HEK293 (cell line): Measurements from ENCODE around the gene SBK2.

Experiments used
- CTCF ChIA-PET: fragments of 350-600 bp; formaldehyde crosslinking; extraction: SDS; loops from one replicate; lab custom pipeline; 2021; ENCODE audit warnings: antibody characterized with exemption; lab: Yijun Ruan, JAX
- POLR2A ChIA-PET: fragments of 300-600 bp; formaldehyde crosslinking; extraction: SDS; loops from one replicate; lab custom pipeline; 2020; ENCODE audit warnings: antibody characterized with exemption, inconsistent platforms; lab: Yijun Ruan, JAX
- H3K27ac ChIP-seq: fragments of 200-500 bp; sonication (Bioruptor generic); 2 replicates; pipeline ENCODE4 v1.5.1; 2014; ENCODE audit warnings: low read depth, low read length, control low read depth, inconsistent platforms; ENCODE audit errors: extremely low read depth
- H3K36me3 ChIP-seq, 2 experiments: fragments of 200-500 bp in 1 of 2; sonication (Bioruptor generic) in 1 of 2; 1 replicate in 1 of 2; 2 replicates in 1 of 2; pipeline ENCODE4 v1.5.1; 2014 to 2017; ENCODE audit warnings: inconsistent platforms in 2 of 2, low read length in 2 of 2; ENCODE audit not compliant: control insufficient read depth in 2 of 2, insufficient read depth in 1 of 2
- H3K4me1 ChIP-seq: fragments of 200-500 bp; sonication (Bioruptor generic); 2 replicates; pipeline ENCODE4 v1.5.1; 2014; ENCODE audit warnings: mild to moderate bottlenecking, low read length, inconsistent platforms; ENCODE audit not compliant: control insufficient read depth, insufficient read depth
- H3K4me3 ChIP-seq: 2 replicates; pipeline ENCODE4 v1.5.1; 2011; ENCODE audit warnings: low read depth, mild to moderate bottlenecking, control low read depth, low read length, moderate library complexity
- H3K9me3 ChIP-seq: fragments of 200-500 bp; sonication (Bioruptor generic); 2 replicates; pipeline ENCODE4 v1.5.1; 2014; ENCODE audit warnings: low read depth, low read length, inconsistent platforms; ENCODE audit not compliant: control insufficient read depth, insufficient read depth
- BCL11B ChIP-seq: fragments of 450-650 bp; formaldehyde crosslinking; IDR thresholded peaks from 2 replicates; pipeline ENCODE4 v1.5.1; 2016; ENCODE audit warnings: low read depth, missing biosample characterization, missing genetic modification characterization
- KLF9 ChIP-seq: fragments of 450-650 bp; formaldehyde crosslinking; IDR thresholded peaks from 2 replicates; pipeline ENCODE4 v1.5.1; 2016; ENCODE audit warnings: missing biosample characterization, missing genetic modification characterization, low read depth
- SCRT1 ChIP-seq: fragments of 450-650 bp; formaldehyde crosslinking; IDR thresholded peaks from 2 replicates; pipeline ENCODE4 v1.5.1; 2016; ENCODE audit warnings: missing biosample characterization, missing genetic modification characterization, borderline replicate concordance
- SCRT2 ChIP-seq: fragments of 450-650 bp; formaldehyde crosslinking; IDR thresholded peaks from 2 replicates; pipeline ENCODE4 v1.5.1; 2016; ENCODE audit warnings: missing biosample characterization, missing genetic modification characterization
- ZFP3 ChIP-seq: fragments of 450-650 bp; formaldehyde crosslinking; IDR thresholded peaks from 2 replicates; pipeline ENCODE4 v1.5.1; 2016; ENCODE audit warnings: low read depth, missing biosample characterization, missing genetic modification characterization
- ZFP37 ChIP-seq: fragments of 450-650 bp; formaldehyde crosslinking; IDR thresholded peaks from 2 replicates; pipeline ENCODE4 v1.5.1; 2016; ENCODE audit warnings: missing biosample characterization, missing genetic modification characterization
- ZNF394 ChIP-seq: fragments of 450-650 bp; formaldehyde crosslinking; IDR thresholded peaks from 2 replicates; pipeline ENCODE4 v1.5.1; 2016; ENCODE audit warnings: missing biosample characterization, missing genetic modification characterization, mild to moderate bottlenecking, moderate library complexity, borderline replicate concordance
- ZNF544 ChIP-seq: fragments of 450-650 bp; formaldehyde crosslinking; IDR thresholded peaks from 2 replicates; pipeline ENCODE4 v1.5.0; 2017; ENCODE audit warnings: missing biosample characterization, missing genetic modification characterization
- ZNF561 ChIP-seq: fragments of 450-650 bp; IDR thresholded peaks from 2 replicates; pipeline ENCODE4 v1.5.1; 2018; ENCODE audit warnings: missing biosample characterization, missing genetic modification characterization, borderline replicate concordance
- ZNF600 ChIP-seq: fragments of 450-650 bp; formaldehyde crosslinking; IDR thresholded peaks from 2 replicates; pipeline ENCODE4 v1.5.1; 2016; ENCODE audit warnings: missing biosample characterization, missing genetic modification characterization
- ZNF704 ChIP-seq: fragments of 450-650 bp; formaldehyde crosslinking; IDR thresholded peaks from 2 replicates; pipeline ENCODE4 v1.5.1; 2016; ENCODE audit warnings: missing biosample characterization, missing genetic modification characterization
- ZNF76 ChIP-seq: fragments of 450-650 bp; formaldehyde crosslinking; IDR thresholded peaks from 2 replicates; pipeline ENCODE4; 2016; ENCODE audit warnings: low read depth, missing biosample characterization, missing genetic modification characterization, borderline replicate concordance
- TF ChIP-seq, protein P1 (sequence below): fragments of 450-650 bp; formaldehyde crosslinking; IDR thresholded peaks from 2 replicates; pipeline ENCODE4 v1.5.1; 2016; ENCODE audit warnings: missing biosample characterization, missing genetic modification characterization
- TF ChIP-seq, protein P2 (sequence below): fragments of 450-650 bp; formaldehyde crosslinking; IDR thresholded peaks from 2 replicates; pipeline ENCODE4 v1.5.1; 2016; ENCODE audit warnings: missing biosample characterization, missing genetic modification characterization

SBK2 gene

GRCh38 chr19:55482967-55483705, 53.8 kb downstream of the SBK2 start:
- Histone ChIP-seq H3K36me3 (peaks cover 0 to 9% of the 10 kb centered on the region in 2 experiments; a peak in 1 of 3 replicates), H3K4me1 (peaks cover 23% of the 10 kb centered on the region)
- ChIA-PET POLR2A (interaction anchor here (1.0 kb wide), 1 partner anchor 21 kb away, joined by 4 read pairs; no protein-coding TSS in a partner anchor), CTCF (interaction anchor here (0.8 to 2.1 kb wide), 2 partner anchors 15 to 21 kb away, joined by 5 to 16 read pairs; no protein-coding TSS in a partner anchor)
- TF ChIP-seq ZFP3 = no peak
- TF ChIP-seq ZNF600 (tag by site-specific recombination) = peak; percentile 58; the same call in 1 of the 2 replicates
- TF ChIP-seq, all 188 proteins: peak for 1
- Histone ChIP-seq H3K27ac (no peak overlapping the region), H3K9me3 (no peaks in the 10 kb centered on the region), H3K4me3 (no peak overlapping the region)

- H3K4me3 ChIP-seq = no peak overlapping the region
- no peaks in the 10 kb centered on the region for H3K9me3 ChIP-seq
- no peak for TF ChIP-seq ZFP37
- peak; percentile 67; the same call in 1 of the 2 replicates for TF ChIP-seq SCRT1 (tag by site-specific recombination)
- TF ChIP-seq SCRT2 (tag by site-specific recombination) = peak; percentile 61; the same call in 1 of the 2 replicates
- H3K36me3 ChIP-seq = peaks cover 0 to 9% of the 10 kb centered on the region in 2 experiments; a peak in 1 of 3 replicates
- POLR2A ChIA-PET = interaction anchor here (0.5 kb wide), 1 partner anchor 118 kb away, joined by 4 read pairs; the partner anchor contains the start of gene ZNF524
- no peak overlapping the region for H3K27ac ChIP-seq
- peaks cover 27% of the 10 kb centered on the region for H3K4me1 ChIP-seq
- CTCF ChIA-PET = interaction anchor here (1.0 kb wide), 1 partner anchor 21 kb away, joined by 3 read pairs; no protein-coding TSS in a partner anchor
Observed at GRCh38 chr19:55482156-55482961, 54.6 kb downstream of the SBK2 start.

GRCh38 chr19:55481794-55482155, 55.2 kb downstream of the SBK2 start:
- CTCF ChIA-PET = interaction anchor here (1.0 kb wide), 1 partner anchor 22 kb away, joined by 3 read pairs; no protein-coding TSS in a partner anchor

More at GRCh38 chr19:55481794-55482155, 55.2 kb downstream of the SBK2 start:
- H3K4me3 ChIP-seq = no peak overlapping the region
- H3K4me1 ChIP-seq = peaks cover 21% of the 10 kb centered on the region
- no peak overlapping the region for H3K27ac ChIP-seq
- no peak for TF ChIP-seq ZNF544 (tag by site-specific recombination)
- TF ChIP-seq ZNF704 (tag by site-specific recombination) = no peak
- no peak for TF ChIP-seq ZNF561 (tag by site-specific recombination)
- TF ChIP-seq ZNF76 (tag by site-specific recombination) = no peak
- TF ChIP-seq, protein P1, sequence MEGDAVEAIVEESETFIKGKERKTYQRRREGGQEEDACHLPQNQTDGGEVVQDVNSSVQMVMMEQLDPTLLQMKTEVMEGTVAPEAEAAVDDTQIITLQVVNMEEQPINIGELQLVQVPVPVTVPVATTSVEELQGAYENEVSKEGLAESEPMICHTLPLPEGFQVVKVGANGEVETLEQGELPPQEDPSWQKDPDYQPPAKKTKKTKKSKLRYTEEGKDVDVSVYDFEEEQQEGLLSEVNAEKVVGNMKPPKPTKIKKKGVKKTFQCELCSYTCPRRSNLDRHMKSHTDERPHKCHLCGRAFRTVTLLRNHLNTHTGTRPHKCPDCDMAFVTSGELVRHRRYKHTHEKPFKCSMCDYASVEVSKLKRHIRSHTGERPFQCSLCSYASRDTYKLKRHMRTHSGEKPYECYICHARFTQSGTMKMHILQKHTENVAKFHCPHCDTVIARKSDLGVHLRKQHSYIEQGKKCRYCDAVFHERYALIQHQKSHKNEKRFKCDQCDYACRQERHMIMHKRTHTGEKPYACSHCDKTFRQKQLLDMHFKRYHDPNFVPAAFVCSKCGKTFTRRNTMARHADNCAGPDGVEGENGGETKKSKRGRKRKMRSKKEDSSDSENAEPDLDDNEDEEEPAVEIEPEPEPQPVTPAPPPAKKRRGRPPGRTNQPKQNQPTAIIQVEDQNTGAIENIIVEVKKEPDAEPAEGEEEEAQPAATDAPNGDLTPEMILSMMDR (tag by site-specific recombination) = no peak
- TF ChIP-seq KLF9 (tag by site-specific recombination) = no peak
- TF ChIP-seq BCL11B (tag by site-specific recombination) = no peak
- no peak for TF ChIP-seq ZNF394 (tag by site-specific recombination)
- TF ChIP-seq, protein P2, sequence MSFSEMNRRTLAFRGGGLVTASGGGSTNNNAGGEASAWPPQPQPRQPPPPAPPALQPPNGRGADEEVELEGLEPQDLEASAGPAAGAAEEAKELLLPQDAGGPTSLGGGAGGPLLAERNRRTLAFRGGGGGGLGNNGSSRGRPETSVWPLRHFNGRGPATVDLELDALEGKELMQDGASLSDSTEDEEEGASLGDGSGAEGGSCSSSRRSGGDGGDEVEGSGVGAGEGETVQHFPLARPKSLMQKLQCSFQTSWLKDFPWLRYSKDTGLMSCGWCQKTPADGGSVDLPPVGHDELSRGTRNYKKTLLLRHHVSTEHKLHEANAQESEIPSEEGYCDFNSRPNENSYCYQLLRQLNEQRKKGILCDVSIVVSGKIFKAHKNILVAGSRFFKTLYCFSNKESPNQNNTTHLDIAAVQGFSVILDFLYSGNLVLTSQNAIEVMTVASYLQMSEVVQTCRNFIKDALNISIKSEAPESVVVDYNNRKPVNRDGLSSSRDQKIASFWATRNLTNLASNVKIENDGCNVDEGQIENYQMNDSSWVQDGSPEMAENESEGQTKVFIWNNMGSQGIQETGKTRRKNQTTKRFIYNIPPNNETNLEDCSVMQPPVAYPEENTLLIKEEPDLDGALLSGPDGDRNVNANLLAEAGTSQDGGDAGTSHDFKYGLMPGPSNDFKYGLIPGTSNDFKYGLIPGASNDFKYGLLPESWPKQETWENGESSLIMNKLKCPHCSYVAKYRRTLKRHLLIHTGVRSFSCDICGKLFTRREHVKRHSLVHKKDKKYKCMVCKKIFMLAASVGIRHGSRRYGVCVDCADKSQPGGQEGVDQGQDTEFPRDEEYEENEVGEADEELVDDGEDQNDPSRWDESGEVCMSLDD (tag by site-specific recombination) = no peak
- TF ChIP-seq, all 188 proteins: peak for 0
- POLR2A ChIA-PET = interaction anchor here (0.5 kb wide), 1 partner anchor 118 kb away, joined by 4 read pairs; the partner anchor contains the start of gene ZNF524
- Histone ChIP-seq H3K36me3 (peaks cover 0 to 9% of the 10 kb centered on the region in 2 experiments; a peak in 1 of 3 replicates), H3K9me3 (no peaks in the 10 kb centered on the region)
